Testis (tissue), 3 donors: ENCODE data around the gene ORAI2. TPM values are rescaled to one million over a fixed set of nuclear protein-coding genes. Genes with fewer than 3 reads are reported as not detected.
"Not testable (repeated sequence)": the region's sequence is repeated elsewhere in the genome, so short reads cannot be mapped to it uniquely, and the experiment has no call there.

ENCODE experiments used
- DNase-seq: peaks from one replicate; pipeline ENCODE4 v3.0.0-alpha.2; 2019
- H3K27ac ChIP-seq, 2 donors: fragments of 200-600 bp; sonication (generic); one replicate each; pipeline ENCODE4 v1.5.1; 2019
- H3K27me3 ChIP-seq: fragments of 200-600 bp; sonication (generic); one replicate; pipeline ENCODE4 v1.5.1; 2019
- H3K36me3 ChIP-seq: fragments of 200-600 bp; sonication (generic); one replicate; pipeline ENCODE4 v1.5.1; 2017; ENCODE audit warnings: low read depth; ENCODE audit errors: missing control alignments
- H3K4me1 ChIP-seq: fragments of 200-600 bp; sonication (generic); one replicate; pipeline ENCODE4 v1.5.1; 2019
- H3K4me3 ChIP-seq, 2 donors: fragments of 200-600 bp; sonication (generic); one replicate each; pipeline ENCODE4 v1.5.1; 2017 to 2019
- H3K9me3 ChIP-seq: fragments of 200-600 bp; sonication (generic); one replicate; pipeline ENCODE4 v1.5.1; 2017
- POLR2A ChIP-seq: fragments of 450-650 bp; IDR thresholded peaks from one replicate; pipeline ENCODE4 v1.6.1; 2017; ENCODE audit warnings: antibody characterized with exemption, mild to moderate bottlenecking, moderate library complexity
- WGBS, 2 donors: methylation state at CpG; one replicate each; pipeline ENCODE4 v1.1.5; 2018; 5-methylcytosine and 5-hydroxymethylcytosine counted together
- intact Hi-C: fragments of 100-400 bp; cut with DNase I; formaldehyde crosslinking; loops from one replicate; pipeline ENCODE4 v1.15.1; 2023; ENCODE audit warnings: low total_unique reads
- polyA plus RNA-seq: library from polyadenylated mRNA; stranded (reverse); fragments of 350-450 nt; fragmentation: Illumina TruSeq; extraction: RNeasy Lipid Tissue Mini Kit (QIAGEN cat#74804); gene quantifications from one replicate; pipeline ENCODE4 v1.2.3, GENCODE V29; 2014; ENCODE audit warnings: low read depth, low replicate concordance; ENCODE audit not compliant: insufficient read depth
- total RNA-seq, 2 donors: library from RNA; depleted of rRNA; stranded (reverse); fragments of >200 nt; gene quantifications; one replicate each; pipeline ENCODE4 v1.2.3, GENCODE V29; 2016
- TF ChIP-seq, protein P1 (sequence below), 3 experiments: fragments of 450-650 bp in 2 of 3; fragments of 200-600 bp in 1 of 3; sonication (generic) in 1 of 3; IDR thresholded peaks; one replicate each; pipeline ENCODE4 v1.5.1; 2016 to 2019; ENCODE audit warnings: antibody characterized with exemption in 3 of 3, mild to moderate bottlenecking in 2 of 3, moderate library complexity in 1 of 3

Gene ORAI2
- total and polyA plus RNA-seq, 3 donors from 2014 or later: 9.7 to 10.3 (median 9.9) TPM

DNA sequence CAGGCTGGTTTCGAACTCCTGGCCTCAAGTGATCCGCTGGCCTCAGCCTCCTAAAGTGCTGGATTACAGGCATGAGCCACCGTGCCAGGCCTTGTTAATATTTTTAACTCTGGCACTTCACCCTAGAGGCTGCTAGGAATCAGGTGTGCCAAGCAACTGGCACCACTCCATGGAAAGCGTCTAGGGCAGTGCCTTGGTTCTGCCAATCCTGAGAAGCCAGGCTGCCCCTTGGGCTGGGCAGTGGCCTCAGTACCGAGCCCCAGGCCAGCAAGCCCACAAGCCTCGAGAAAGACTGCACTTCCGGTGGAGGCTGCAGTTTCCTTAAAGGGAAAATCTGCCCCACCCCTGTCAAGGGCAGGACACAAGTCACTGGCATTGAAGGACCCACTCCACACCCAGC is 19.9 kb downstream of the ORAI2 start:
- 85 to 89% methylated on average over 6 to 7 of the region's 7 CpGs for WGBS, 2 donors
- intact Hi-C loops: no loop called here
- DNase-seq: no peak
- no peaks in the 10 kb centered on the region for H3K36me3 ChIP-seq
- no peak for TF ChIP-seq POLR2A
- TF ChIP-seq, protein P1, sequence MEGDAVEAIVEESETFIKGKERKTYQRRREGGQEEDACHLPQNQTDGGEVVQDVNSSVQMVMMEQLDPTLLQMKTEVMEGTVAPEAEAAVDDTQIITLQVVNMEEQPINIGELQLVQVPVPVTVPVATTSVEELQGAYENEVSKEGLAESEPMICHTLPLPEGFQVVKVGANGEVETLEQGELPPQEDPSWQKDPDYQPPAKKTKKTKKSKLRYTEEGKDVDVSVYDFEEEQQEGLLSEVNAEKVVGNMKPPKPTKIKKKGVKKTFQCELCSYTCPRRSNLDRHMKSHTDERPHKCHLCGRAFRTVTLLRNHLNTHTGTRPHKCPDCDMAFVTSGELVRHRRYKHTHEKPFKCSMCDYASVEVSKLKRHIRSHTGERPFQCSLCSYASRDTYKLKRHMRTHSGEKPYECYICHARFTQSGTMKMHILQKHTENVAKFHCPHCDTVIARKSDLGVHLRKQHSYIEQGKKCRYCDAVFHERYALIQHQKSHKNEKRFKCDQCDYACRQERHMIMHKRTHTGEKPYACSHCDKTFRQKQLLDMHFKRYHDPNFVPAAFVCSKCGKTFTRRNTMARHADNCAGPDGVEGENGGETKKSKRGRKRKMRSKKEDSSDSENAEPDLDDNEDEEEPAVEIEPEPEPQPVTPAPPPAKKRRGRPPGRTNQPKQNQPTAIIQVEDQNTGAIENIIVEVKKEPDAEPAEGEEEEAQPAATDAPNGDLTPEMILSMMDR (IDR thresholded peaks at IDR 0.05): no peak
- H3K27ac ChIP-seq: no peak overlapping the region
- no peaks in the 10 kb centered on the region for H3K4me1 ChIP-seq
- no peaks in the 10 kb centered on the region for H3K27me3 ChIP-seq
- H3K9me3 ChIP-seq: no peaks in the 10 kb centered on the region
- H3K4me3 ChIP-seq: no peak overlapping the region

DNA sequence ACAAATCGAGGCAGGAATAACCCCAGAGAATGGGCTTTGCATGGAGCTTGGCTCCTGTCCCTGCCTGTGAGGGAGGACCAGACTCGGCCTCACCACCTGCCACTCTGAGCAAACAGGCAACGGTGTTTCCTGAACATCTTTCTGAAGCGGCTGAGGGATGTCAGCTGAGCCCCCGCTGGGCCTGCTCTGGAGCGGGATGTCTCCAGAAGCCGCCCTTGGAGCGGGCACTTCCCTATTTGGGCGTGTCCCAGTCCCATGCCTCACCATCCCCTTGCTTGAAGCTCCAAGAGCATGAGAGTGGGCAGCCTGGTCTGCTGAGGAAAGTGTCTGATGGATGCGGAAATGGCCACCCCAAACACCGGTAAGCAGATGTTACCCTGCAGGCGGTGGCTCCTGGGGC is 21.1 kb downstream of the ORAI2 start:
- no peak for TF ChIP-seq POLR2A
- TF ChIP-seq, protein P1 (IDR thresholded peaks at IDR 0.05): no peak
- WGBS, 2 donors: 76 to 79% methylated on average over 6 to 12 of the region's 12 CpGs
- intact Hi-C loops: no loop called here

DNA sequence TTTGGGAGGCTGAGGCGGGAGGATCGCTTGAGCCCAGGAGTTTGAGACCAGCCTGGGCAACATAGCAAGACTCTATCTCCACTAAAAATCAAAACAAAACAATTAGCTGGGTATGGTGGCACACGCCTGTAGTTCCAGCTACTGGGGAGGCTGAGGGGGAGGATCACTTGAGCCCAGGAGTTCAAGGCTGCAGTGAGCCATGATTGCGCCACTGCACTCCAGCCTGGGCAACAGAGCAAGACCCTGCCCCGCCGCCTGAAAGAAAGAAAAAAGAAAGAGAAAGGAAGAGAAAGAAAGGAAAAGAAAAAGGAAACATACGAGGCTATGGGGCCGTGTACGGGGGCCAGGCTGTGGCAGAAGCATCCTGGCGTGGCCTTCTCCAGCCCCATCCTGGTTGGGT is 21.6 kb downstream of the ORAI2 start:
- H3K4me3 ChIP-seq, H3K27ac ChIP-seq, intact Hi-C loops, H3K4me1 ChIP-seq, H3K36me3 ChIP-seq, H3K27me3 ChIP-seq, H3K9me3 ChIP-seq, DNase-seq: not testable (repeated sequence)
- WGBS, 2 donors: 93 to 95% methylated on average over 10 of the region's 10 CpGs

More for the DNA sequence above, 21.1 kb downstream of the ORAI2 start:
- Histone ChIP-seq H3K9me3 (no peaks in the 10 kb centered on the region), H3K4me1 (no peaks in the 10 kb centered on the region), H3K27me3 (no peaks in the 10 kb centered on the region), H3K27ac (no peak overlapping the region), H3K36me3 (no peaks in the 10 kb centered on the region), H3K4me3 (no peak overlapping the region)
- no peak for DNase-seq

DNA sequence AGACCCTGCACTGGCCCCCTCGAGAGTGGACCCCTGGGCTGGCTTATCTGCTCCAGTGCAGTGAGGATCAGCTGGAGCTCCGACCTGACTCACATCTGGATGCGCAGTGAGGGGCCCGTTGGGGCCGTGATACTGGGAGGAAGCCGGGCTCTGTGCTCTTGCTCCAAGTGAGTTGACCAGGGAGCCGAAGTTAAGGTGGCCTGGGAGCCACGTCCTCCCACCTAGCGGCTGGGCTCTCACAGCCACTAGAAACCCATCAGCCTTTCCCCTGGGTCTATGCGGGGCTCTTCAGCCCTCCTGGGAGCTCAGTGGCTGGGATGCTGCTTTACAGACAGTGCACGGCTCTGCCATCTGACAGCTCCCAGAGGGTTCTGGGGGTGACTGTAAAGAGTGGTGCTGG is 22.2 kb downstream of the ORAI2 start:
- H3K4me3 ChIP-seq: no peak overlapping the region
- H3K27ac ChIP-seq: no peak overlapping the region
- H3K9me3 ChIP-seq: no peaks in the 10 kb centered on the region
- no peaks in the 10 kb centered on the region for H3K36me3 ChIP-seq
- no peaks in the 10 kb centered on the region for H3K27me3 ChIP-seq
- TF ChIP-seq POLR2A: no peak
- TF ChIP-seq, protein P1 (IDR thresholded peaks at IDR 0.05): no peak
- H3K4me1 ChIP-seq: no peaks in the 10 kb centered on the region
- no peak for DNase-seq
- intact Hi-C loops: no loop called here
- whole genome bisulfite sequencing, 2 donors: 84% methylated on average over 9 of the region's 11 CpGs; no CpG with 5 or more reads in 1 of the 2 donors

DNA sequence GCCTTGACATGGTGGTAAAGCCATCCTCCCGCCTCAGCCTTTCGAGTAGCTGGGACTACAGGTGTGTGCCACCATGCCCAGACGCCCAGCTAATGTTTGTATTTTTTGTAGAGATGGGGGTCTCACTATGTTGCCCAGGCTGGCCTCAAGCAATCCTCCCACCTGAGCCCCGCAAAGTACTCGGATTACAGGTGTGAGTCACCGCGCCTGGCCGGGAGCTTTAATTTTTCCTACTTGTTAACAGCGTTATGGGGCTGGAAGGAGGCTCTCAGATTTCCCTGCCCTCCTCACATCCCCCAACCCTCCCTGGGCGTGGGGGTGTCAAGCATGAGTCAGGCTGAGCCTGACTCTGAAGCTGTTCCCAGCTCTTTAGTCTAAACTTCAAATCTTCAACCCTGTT is 23.0 kb downstream of the ORAI2 start:
- intact Hi-C loops: no loop called here
- Histone ChIP-seq H3K9me3 (no peaks in the 10 kb centered on the region), H3K4me3 (no peak overlapping the region), H3K4me1 (no peaks in the 10 kb centered on the region), H3K27ac (no peak overlapping the region), H3K36me3 (no peaks in the 10 kb centered on the region), H3K27me3 (no peaks in the 10 kb centered on the region)
- 84 to 89% methylated on average over 10 of the region's 10 CpGs for WGBS, 2 donors
- no peak for TF ChIP-seq POLR2A
- TF ChIP-seq, protein P1 (IDR thresholded peaks at IDR 0.05): no peak
- DNase-seq: no peak
